MCF 10A (cell line): ENCODE results near the gene IKBKG. TPM values are rescaled to one million over a fixed set of nuclear protein-coding genes. Genes with fewer than 3 reads are reported as not detected.
"Not testable (repeated sequence)": the region's sequence is repeated elsewhere in the genome, so short reads cannot be mapped to it uniquely, and the experiment has no call there.

ENCODE experiments used
- BruUV-seq: library from RNA; stranded (reverse); fragments of 400-500 nt; replicated peaks from 2 replicates; lab custom pipeline; 2021; lab: Mats Ljungman, UMichigan
- CTCF ChIA-PET: fragments of 300-600 bp; sonication (Branson Sonifier 250); formaldehyde crosslinking; extraction: SDS; loops from one replicate; lab custom pipeline; 2021; ENCODE audit warnings: antibody characterized with exemption, inconsistent platforms; lab: Yijun Ruan, JAX
- POLR2A ChIA-PET: fragments of 300-600, 350-650 bp; sonication (Branson Sonifier 250); formaldehyde crosslinking; extraction: SDS; loops from one replicate; lab custom pipeline; 2020; ENCODE audit warnings: antibody characterized with exemption, inconsistent platforms; lab: Yijun Ruan, JAX
- DNase-seq: peaks from one replicate; pipeline ENCODE4 v3.0.0-alpha.2; 2018; ENCODE audit not compliant: unreplicated experiment
- H3K27ac Mint-ChIP-seq: one replicate; pipeline ENCODE4 v1.8.0; 2022; ENCODE audit warnings: mild to moderate bottlenecking, low read depth, mixed read lengths; ENCODE audit not compliant: unreplicated experiment
- H3K27me3 Mint-ChIP-seq: one replicate; pipeline ENCODE4 v1.8.0; 2022; ENCODE audit warnings: mixed read lengths; ENCODE audit not compliant: insufficient read depth, unreplicated experiment
- H3K36me3 Mint-ChIP-seq: one replicate; pipeline ENCODE4 v1.8.0; 2022; ENCODE audit warnings: mild to moderate bottlenecking, moderate library complexity, mixed read lengths; ENCODE audit not compliant: insufficient read depth, unreplicated experiment
- H3K4me1 Mint-ChIP-seq: one replicate; pipeline ENCODE4 v1.8.0; 2022; ENCODE audit warnings: mixed read lengths; ENCODE audit not compliant: insufficient read depth, unreplicated experiment
- H3K4me3 Mint-ChIP-seq: one replicate; pipeline ENCODE4 v1.8.0; 2022; ENCODE audit warnings: mild to moderate bottlenecking, moderate library complexity, mixed read lengths; ENCODE audit not compliant: unreplicated experiment
- H3K9me3 Mint-ChIP-seq: one replicate; pipeline ENCODE4 v1.8.0; 2022; ENCODE audit warnings: mixed read lengths; ENCODE audit not compliant: unreplicated experiment
- intact Hi-C: fragments of 100-400 bp; cut with micrococcal nuclease; formaldehyde crosslinking; loops from 2 replicates; pipeline ENCODE4 v1.14.1; 2022
- total RNA-seq: library from RNA; stranded (reverse); gene quantifications from 2 replicates; pipeline ENCODE4 v1.2.3, GENCODE V29; 2022
- TF ChIP-seq, protein P1 (sequence below): fragments of 200-600 bp; IDR thresholded peaks from one replicate; pipeline ENCODE4 v1.8.0; 2022; ENCODE audit warnings: antibody characterized with exemption, mild to moderate bottlenecking; ENCODE audit not compliant: unreplicated experiment

IKBKG gene
- total RNA-seq, 1 experiment from 2014 or later: 29.3 TPM

DNA sequence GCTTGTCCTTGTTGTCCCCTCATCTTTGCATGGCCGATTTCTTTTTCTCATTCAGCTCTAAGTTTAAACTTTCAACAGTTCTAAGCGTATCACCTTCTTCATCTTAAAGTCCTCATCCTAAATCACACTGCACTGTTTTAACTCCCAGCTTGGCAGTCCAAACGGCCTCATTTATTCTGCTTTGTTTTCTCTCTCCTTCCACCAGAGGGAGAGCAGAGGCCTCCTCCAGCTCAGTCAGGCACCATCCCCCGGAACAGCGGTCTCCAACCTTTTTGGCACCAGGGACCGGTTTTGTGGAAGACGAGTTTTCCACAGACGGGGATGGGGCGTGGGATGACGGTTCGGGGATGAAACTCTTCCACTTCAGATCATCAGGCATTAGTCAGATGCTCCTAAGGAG, 22.9 kb downstream of the IKBKG start:
- POLR2A ChIA-PET, H3K27ac Mint-ChIP-seq, intact Hi-C loops, BruUV-seq, H3K36me3 Mint-ChIP-seq, H3K4me3 Mint-ChIP-seq, DNase-seq, H3K9me3 Mint-ChIP-seq, H3K27me3 Mint-ChIP-seq, CTCF ChIA-PET, H3K4me1 Mint-ChIP-seq: not testable (repeated sequence)

DNA sequence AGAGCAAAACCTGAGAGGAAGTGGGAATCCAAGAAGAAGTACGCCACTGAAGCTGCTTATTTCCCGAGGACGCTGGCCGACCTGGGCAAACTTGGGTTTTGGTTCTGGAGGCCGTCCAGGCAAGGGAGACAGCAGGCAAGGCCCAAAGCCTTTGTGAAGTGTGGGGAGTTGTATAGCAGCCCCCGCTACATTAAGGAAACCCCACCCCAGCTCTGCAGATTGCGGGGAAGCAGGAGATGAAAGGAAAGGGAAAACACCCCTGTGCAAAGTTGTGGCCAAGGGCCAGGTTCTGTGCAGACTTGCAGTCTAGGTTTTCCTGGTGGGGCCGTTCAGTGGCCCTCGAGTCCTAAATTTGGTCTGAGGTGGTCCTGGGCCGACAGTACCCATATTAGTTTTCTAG, 25.6 kb downstream of the IKBKG start:
- POLR2A ChIA-PET, H3K36me3 Mint-ChIP-seq, DNase-seq, intact Hi-C loops, H3K4me3 Mint-ChIP-seq, H3K9me3 Mint-ChIP-seq, H3K27ac Mint-ChIP-seq, BruUV-seq, H3K4me1 Mint-ChIP-seq, CTCF ChIA-PET, H3K27me3 Mint-ChIP-seq: not testable (repeated sequence)

DNA sequence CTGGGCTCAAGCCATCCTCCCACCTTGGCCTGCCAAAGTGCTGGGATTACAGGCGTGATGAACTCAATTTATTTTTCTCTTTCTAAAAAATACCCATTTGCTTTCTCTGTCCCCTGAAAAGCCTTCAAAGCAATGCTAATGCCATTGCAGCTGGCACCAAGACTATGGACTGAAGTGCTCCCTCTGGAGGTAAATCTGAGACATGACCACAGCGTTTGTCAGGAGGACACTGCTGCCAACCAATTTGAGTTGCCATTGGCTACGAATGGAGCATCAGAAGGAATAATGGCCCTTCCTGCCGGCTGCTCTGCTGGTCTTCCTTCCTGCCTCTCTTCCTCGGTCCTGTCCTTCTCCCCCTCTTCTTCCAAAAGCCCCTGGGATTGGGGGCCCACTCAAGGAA, 27.7 kb downstream of the IKBKG start:
- CTCF ChIA-PET, DNase-seq, H3K4me3 Mint-ChIP-seq, H3K9me3 Mint-ChIP-seq, H3K27me3 Mint-ChIP-seq, H3K27ac Mint-ChIP-seq, POLR2A ChIA-PET, intact Hi-C loops, H3K36me3 Mint-ChIP-seq, H3K4me1 Mint-ChIP-seq, BruUV-seq: not testable (repeated sequence)

DNA sequence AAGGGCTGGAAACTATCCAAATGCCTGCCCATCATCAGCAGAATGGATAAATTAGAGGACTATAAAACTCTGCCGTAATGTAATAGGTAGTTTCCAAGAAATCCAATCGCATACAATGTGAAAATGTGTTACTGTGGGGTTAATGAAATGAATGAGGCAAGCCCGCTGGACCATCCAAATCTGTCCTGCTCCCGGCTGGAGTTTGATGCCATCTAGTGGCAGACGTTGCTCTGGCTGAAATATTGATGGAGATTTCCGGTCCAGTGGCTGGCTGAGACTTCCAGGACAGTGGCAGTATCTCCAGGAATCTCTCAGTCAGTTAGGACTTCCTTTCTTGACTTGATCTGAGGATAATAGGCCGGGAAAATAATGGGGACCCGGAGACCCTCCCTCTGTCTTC, 35.6 kb downstream of the IKBKG start:
- H3K4me1 Mint-ChIP-seq, DNase-seq, intact Hi-C loops, POLR2A ChIA-PET, H3K4me3 Mint-ChIP-seq, H3K27ac Mint-ChIP-seq, CTCF ChIA-PET, H3K27me3 Mint-ChIP-seq, H3K36me3 Mint-ChIP-seq, H3K9me3 Mint-ChIP-seq, BruUV-seq: not testable (repeated sequence)

DNA sequence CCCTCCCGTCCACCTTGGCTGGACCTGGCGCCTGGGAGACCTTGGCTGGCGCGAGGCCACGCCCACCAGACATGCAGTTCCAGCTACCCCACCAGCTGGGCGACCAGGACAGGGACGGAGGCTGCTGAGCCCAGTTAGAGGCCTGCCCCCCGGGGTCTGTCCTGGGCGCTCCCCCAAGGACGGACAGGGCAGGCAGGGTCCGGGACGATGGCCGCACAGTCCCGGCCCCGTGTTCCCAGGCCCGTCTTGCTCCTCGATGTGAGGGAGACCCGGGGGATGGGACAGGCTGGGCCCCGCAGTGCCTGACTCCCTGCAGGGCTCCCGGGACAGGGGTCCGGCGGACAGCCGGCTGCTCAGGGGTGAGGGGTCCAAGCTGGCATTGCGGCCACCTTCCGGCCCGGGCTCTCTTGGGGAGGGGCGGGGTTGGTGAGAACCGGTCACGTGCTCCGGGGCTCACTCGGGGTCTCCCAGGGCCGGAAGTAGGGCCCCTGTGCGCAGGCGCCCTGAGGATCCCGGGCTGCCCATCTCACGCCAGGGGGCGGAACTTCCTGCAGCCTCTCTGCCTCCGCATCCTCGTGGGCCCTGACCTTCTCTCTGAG, 37.3 kb downstream of the IKBKG start, which contains the start of gene CTAG1A:
Gene CTAG1A (plus strand): TSS at position 549 of the 599 bp plus-strand sequence. CDS start 74 bp downstream, outside the sequence.
- DNase-seq, H3K4me1 Mint-ChIP-seq, POLR2A ChIA-PET, H3K9me3 Mint-ChIP-seq, H3K36me3 Mint-ChIP-seq, H3K27ac Mint-ChIP-seq, BruUV-seq, H3K27me3 Mint-ChIP-seq, H3K4me3 Mint-ChIP-seq, CTCF ChIA-PET, intact Hi-C loops: not testable (repeated sequence)

DNA sequence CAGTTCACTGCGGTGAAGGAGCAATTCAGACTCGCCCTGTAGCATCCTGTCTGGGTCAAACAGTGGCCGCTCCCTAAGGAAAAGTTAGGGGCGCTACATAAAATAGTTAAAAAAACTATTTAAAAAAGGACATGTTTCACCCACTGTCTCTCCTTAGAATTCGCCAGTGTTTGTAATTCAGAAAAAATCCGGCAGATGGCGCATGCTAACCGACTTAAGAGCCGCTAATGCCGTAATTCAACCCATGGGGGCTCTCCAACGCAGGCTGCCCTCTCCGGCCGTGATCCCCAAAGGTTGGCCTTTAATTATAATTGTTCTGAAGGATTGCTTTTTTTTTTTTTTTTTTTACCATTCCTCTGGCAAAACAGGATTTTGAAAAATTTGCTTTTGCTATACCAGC, 43.0 kb downstream of the IKBKG start:
- H3K27me3 Mint-ChIP-seq, H3K4me3 Mint-ChIP-seq, DNase-seq, H3K4me1 Mint-ChIP-seq, POLR2A ChIA-PET, CTCF ChIA-PET, BruUV-seq, H3K9me3 Mint-ChIP-seq, intact Hi-C loops, H3K27ac Mint-ChIP-seq, H3K36me3 Mint-ChIP-seq: not testable (repeated sequence)

DNA sequence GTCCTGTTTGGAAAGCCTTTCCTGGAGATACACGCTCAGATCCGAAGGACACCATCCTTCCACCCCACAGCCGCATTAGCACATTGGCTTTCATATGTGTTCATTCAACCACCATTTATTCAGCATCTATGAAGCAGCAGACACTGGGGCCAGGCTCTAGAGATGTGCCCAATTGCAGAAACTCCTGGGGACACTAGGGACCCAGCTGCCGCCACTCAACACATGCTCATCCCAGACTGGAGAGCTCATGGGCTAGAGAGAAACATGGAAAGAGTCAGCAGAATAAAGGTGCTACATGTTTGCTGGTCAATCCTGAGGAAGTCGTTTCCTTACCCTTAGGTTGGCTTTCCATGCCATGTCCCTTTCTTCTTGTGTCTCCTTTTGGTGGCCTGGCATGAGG, 45.1 kb downstream of the IKBKG start:
- no TSS peak for BruUV-seq
- H3K9me3 Mint-ChIP-seq: peaks cover 8% of the 10 kb centered on the region
- ChIA-PET CTCF (interaction anchor here (0.7 kb wide), 1 partner anchor 125 kb away, joined by 4 read pairs; no protein-coding TSS in a partner anchor), POLR2A (no interaction called here)
- DNase-seq: no peak
- peaks cover 24% of the 10 kb centered on the region for H3K4me1 Mint-ChIP-seq
- no peak overlapping the region for H3K4me3 Mint-ChIP-seq
- no peaks in the 10 kb centered on the region for H3K36me3 Mint-ChIP-seq
- H3K27ac Mint-ChIP-seq: no peak overlapping the region
- no peaks in the 10 kb centered on the region for H3K27me3 Mint-ChIP-seq
- intact Hi-C loops: no loop called here
- TF ChIP-seq, protein P1, sequence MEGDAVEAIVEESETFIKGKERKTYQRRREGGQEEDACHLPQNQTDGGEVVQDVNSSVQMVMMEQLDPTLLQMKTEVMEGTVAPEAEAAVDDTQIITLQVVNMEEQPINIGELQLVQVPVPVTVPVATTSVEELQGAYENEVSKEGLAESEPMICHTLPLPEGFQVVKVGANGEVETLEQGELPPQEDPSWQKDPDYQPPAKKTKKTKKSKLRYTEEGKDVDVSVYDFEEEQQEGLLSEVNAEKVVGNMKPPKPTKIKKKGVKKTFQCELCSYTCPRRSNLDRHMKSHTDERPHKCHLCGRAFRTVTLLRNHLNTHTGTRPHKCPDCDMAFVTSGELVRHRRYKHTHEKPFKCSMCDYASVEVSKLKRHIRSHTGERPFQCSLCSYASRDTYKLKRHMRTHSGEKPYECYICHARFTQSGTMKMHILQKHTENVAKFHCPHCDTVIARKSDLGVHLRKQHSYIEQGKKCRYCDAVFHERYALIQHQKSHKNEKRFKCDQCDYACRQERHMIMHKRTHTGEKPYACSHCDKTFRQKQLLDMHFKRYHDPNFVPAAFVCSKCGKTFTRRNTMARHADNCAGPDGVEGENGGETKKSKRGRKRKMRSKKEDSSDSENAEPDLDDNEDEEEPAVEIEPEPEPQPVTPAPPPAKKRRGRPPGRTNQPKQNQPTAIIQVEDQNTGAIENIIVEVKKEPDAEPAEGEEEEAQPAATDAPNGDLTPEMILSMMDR: no peak
